ENCODE measurements around the gene WFDC5.
"Not testable (repeated sequence)": the region's sequence is repeated elsewhere in the genome, so short reads cannot be mapped to it uniquely, and the experiment has no call there.

GRCh38 chr20:45154794-45155193 is 39.8 kb upstream of the WFDC5 start:
- TF ChIP-seq CTCF, EZH2 (IDR thresholded peaks at IDR 0.05): not testable (repeated sequence)
